ENCODE results near the gene DVL3. TPM values are rescaled to one million over a fixed set of nuclear protein-coding genes. Genes with fewer than 3 reads are reported as not detected.
A peak's percentile ranks its signal among the peaks of the same experiment; 100 is the strongest.

The DVL3 gene
- total RNA-seq, 2 donors from 2014 or later: 40.0 to 53.4 TPM

- intact Hi-C loops (cut with DNase I): no loop called here
- H3K27me3 ChIP-seq: no peaks in the 10 kb centered on the region
- H3K4me1 ChIP-seq: peaks cover 34% of the 10 kb centered on the region
- peak overlapping the region in 3 of 4 donors; percentile 47 to 84 (median 73) for H3K27ac ChIP-seq
- ATAC-seq (no peak), DNase-seq (peak in 3 of 4 donors; percentile 46 to 64 (median 47))
- TF ChIP-seq CTCF (IDR thresholded peaks at IDR 0.05): no peak
- peak in 1 of 3 donors; percentile 13 for TF ChIP-seq POLR2A (IDR thresholded peaks at IDR 0.05)
- 70 to 73% methylated on average over 15 to 19 of the region's 19 CpGs for WGBS, 2 donors
- no peaks in the 10 kb centered on the region for H3K9me3 ChIP-seq
- peaks cover 1 to 22% of the 10 kb centered on the region in 2 donors for H3K36me3 ChIP-seq (replicated peaks in 1 of 2; ENCODE audit: insufficient read depth in 1 of 2, low read depth in 2 of 2)
- no peak overlapping the region for H3K4me3 ChIP-seq
Observed at GRCh38 chr3:184176377-184177330, 21.5 kb downstream of the DVL3 start.

- TF ChIP-seq CTCF (IDR thresholded peaks at IDR 0.05) (no peak), POLR2A (IDR thresholded peaks at IDR 0.05) (no peak)
- Histone ChIP-seq H3K4me3 (no peak overlapping the region), H3K27ac (peak overlapping the region in 2 of 4 donors; percentile 47 to 84), H3K4me1 (peaks cover 34% of the 10 kb centered on the region), H3K9me3 (no peaks in the 10 kb centered on the region), H3K36me3 (replicated peaks in 1 of 2; ENCODE audit: insufficient read depth in 1 of 2, low read depth in 2 of 2) (peaks cover 8 to 29% of the 10 kb centered on the region in 2 donors), H3K27me3 (no peaks in the 10 kb centered on the region)
- ATAC-seq: no peak
- no peak for DNase-seq
- intact Hi-C loops (cut with DNase I): no loop called here
- 63 to 66% methylated on average over 2 to 4 of the region's 4 CpGs for WGBS, 2 donors
Observed at GRCh38 chr3:184177331-184177731, 22.2 kb downstream of the DVL3 start.

- H3K4me1 ChIP-seq: peaks cover 34% of the 10 kb centered on the region
- ATAC-seq (no peak), DNase-seq (no peak)
- H3K27me3 ChIP-seq: no peaks in the 10 kb centered on the region
- intact Hi-C loops (cut with DNase I): no loop called here
- no peaks in the 10 kb centered on the region for H3K9me3 ChIP-seq
- 86 to 90% methylated on average over 12 to 14 of the region's 14 CpGs for WGBS, 2 donors
- H3K27ac ChIP-seq: no peak overlapping the region
- no peak for TF ChIP-seq CTCF (IDR thresholded peaks at IDR 0.05)
- no peak for TF ChIP-seq POLR2A (IDR thresholded peaks at IDR 0.05)
- no peak overlapping the region for H3K4me3 ChIP-seq
- H3K36me3 ChIP-seq (replicated peaks in 1 of 2; ENCODE audit: insufficient read depth in 1 of 2, low read depth in 2 of 2): peaks cover 8 to 34% of the 10 kb centered on the region in 2 donors
Observed at GRCh38 chr3:184177767-184178306, 22.7 kb downstream of the DVL3 start.

- TF ChIP-seq POLR2A (IDR thresholded peaks at IDR 0.05): no peak
- no peak for TF ChIP-seq CTCF (IDR thresholded peaks at IDR 0.05)
- H3K27me3 ChIP-seq: no peaks in the 10 kb centered on the region
- ATAC-seq: no peak
- H3K4me3 ChIP-seq: no peak overlapping the region
- intact Hi-C loops (cut with DNase I): no loop called here
- no peak for DNase-seq
- H3K27ac ChIP-seq: no peak overlapping the region
- H3K4me1 ChIP-seq: peaks cover 34% of the 10 kb centered on the region
- 93 to 96% methylated on average over 13 of the region's 13 CpGs for WGBS, 2 donors
- no peaks in the 10 kb centered on the region for H3K9me3 ChIP-seq
- peaks cover 15 to 42% of the 10 kb centered on the region in 2 donors for H3K36me3 ChIP-seq (replicated peaks in 1 of 2; ENCODE audit: insufficient read depth in 1 of 2, low read depth in 2 of 2)
Observed at GRCh38 chr3:184178521-184179138, 23.5 kb downstream of the DVL3 start.

All from body of pancreas (tissue), 4 donors.